ENCODE data around the gene USP36. TPM values are rescaled to one million over a fixed set of nuclear protein-coding genes. Genes with fewer than 3 reads are reported as not detected.

Gene USP36
- 148 and 235 TPM in 2 replicates for total RNA-seq (2011; cell fraction: chromatin; rRNA removed; ENCODE audit: low replicate concordance)
- 81.9 and 95.5 TPM in 2 replicates for total RNA-seq (2011; cell fraction: nucleolus; rRNA removed)
- 95.0 and 103 TPM in 2 replicates for total RNA-seq (2011; cell fraction: nucleoplasm; rRNA removed)
- 15.1 and 18.3 TPM in 2 replicates for total RNA-seq (2014; rRNA removed)
- 23.7 and 29.8 TPM in 2 replicates for total RNA-seq (2014; rRNA removed; fragmentation: Illumina TruSeq; extraction: Trizol)
- 18.5 and 20.8 TPM in 2 replicates for total RNA-seq (2015; rRNA removed; fragmentation: Illumina TruSeq; extraction: Trizol)
- 66.8 and 72.8 TPM in 2 replicates for total RNA-seq (2021)
- polyA plus RNA-seq (2011; rRNA removed): 22.5 and 34.0 TPM in 2 replicates
- 21.9 and 24.7 TPM in 2 replicates for polyA plus RNA-seq (2011; cell fraction: cytosol; rRNA removed)
- polyA plus RNA-seq (2011; cell fraction: nucleus; rRNA removed): 99.8 and 123 TPM in 2 replicates
- 45.4 and 46.5 TPM in 2 replicates for polyA plus RNA-seq (2012)
- polyA plus RNA-seq (2014; fragmentation: Illumina TruSeq; extraction: Trizol): 45.9 and 47.4 TPM in 2 replicates
- polyA plus RNA-seq (2014; fragmentation: Nextera tagmentation; extraction: Ambion mirVana): 1 to 10 TPM; 6.4 to 8.5 TPM
- polyA plus RNA-seq (2014; rRNA removed): 31.7 and 33.9 TPM in 2 replicates
- 34.2 and 37.2 TPM in 2 replicates for polyA minus RNA-seq (2011; rRNA and poly(A)+ RNA removed)
- polyA minus RNA-seq (2011; cell fraction: cytosol; rRNA and poly(A)+ RNA removed): 21.8 and 26.1 TPM in 2 replicates
- 26.8 and 40.4 TPM in 2 replicates for polyA minus RNA-seq (2011; cell fraction: nucleus; rRNA and poly(A)+ RNA removed)
- percentile 83 among the genes with signal in this experiment for Bru-seq, nascent RNA
- BruChase-seq, experiment 1, labeled RNA remaining after a 2-hour chase: percentile 84 among the genes with signal in this experiment
- BruChase-seq, experiment 2, labeled RNA remaining after a 6-hour chase: percentile 88 among the genes with signal in this experiment
- long read RNA-seq, experiment 1, partial matches to known transcripts: 49 of 75 reads
- long read RNA-seq, experiment 1, other reads (novel, unspliced or antisense): 25 of 75 reads
- long read RNA-seq, experiment 2, partial matches to known transcripts: 5 of 28 reads
- long read RNA-seq, experiment 2, other reads (novel, unspliced or antisense): 23 of 28 reads
- long read RNA-seq, experiment 3, partial matches to known transcripts: 1 of 5 reads
- long read RNA-seq, experiment 3, other reads (novel, unspliced or antisense): 3 of 5 reads

GRCh38 chr17:78840780-78841611 lies at the start of gene USP36:
USP36 (minus strand) TSS chr17:78840814; CDS start chr17:78836363, 4,451 bp downstream.
- FAIRE-seq (peak; percentile 94), ATAC-seq (peak; percentile 96), DNase-seq (ENCODE audit: extremely low read depth in 1 of 4, low spot score in 3 of 4) (peak; percentile 94 to 99 (median 98))
- Histone ChIP-seq H3K4me1 (replicated peaks in 1 of 2; ENCODE audit: control insufficient read depth in 2 of 2, insufficient read depth in 2 of 2, low read length in 2 of 2) (peaks cover 17 to 31% of the 10 kb centered on the region in 2 experiments), H3K27me3 (ENCODE audit: control insufficient read depth in 2 of 2, insufficient read depth in 2 of 2, low read length in 2 of 2) (no peaks in the 10 kb centered on the region), H3K27ac (ENCODE audit: extremely low read depth, low read depth, low read length) (peak within 1 kb of the TSS; percentile 90), H3K9ac (ENCODE audit: insufficient read depth in 1 of 2, low read depth in 2 of 2, low read length in 2 of 2) (peak within 1 kb of the TSS; percentile 71 to 97), H3K36me3 (ENCODE audit: control insufficient read depth, insufficient read depth, low read length) (peaks cover 27% of the 10 kb centered on the region), H3K79me2 (ENCODE audit: control insufficient read depth, insufficient read depth, low read length) (peaks cover 43% of the 10 kb centered on the region), H3K9me3 (replicated peaks; ENCODE audit: control insufficient read depth, insufficient read depth, low read depth, low read length) (no peaks in the 10 kb centered on the region), H3K4me2 (ENCODE audit: insufficient read depth, low read length) (peak within 1 kb of the TSS; percentile 100), H3K9me1 (ENCODE audit: control insufficient read depth, insufficient read depth, low read length) (peaks cover 4% of the 10 kb centered on the region), H2AFZ (ENCODE audit: low read depth, low read length) (peak within 1 kb of the TSS; percentile 95), H3K4me3 (peak within 1 kb of the TSS; percentile 63), H4K20me1 (replicated peaks; ENCODE audit: control insufficient read depth, insufficient read depth, low read length) (peaks cover 15% of the 10 kb centered on the region)
- ChIA-PET POLR2A (interaction anchor here (0.5 to 1.5 kb wide), 5 partner anchors 11 to 1585 kb away, joined by 3 to 6 read pairs (median 3); no protein-coding TSS in a partner anchor), CTCF (ENCODE audit: low intra/inter-chr PET ratio) (no interaction called here)
- intact Hi-C loops (cut with micrococcal nuclease): no loop called here
- TSS peak; percentile 93 for BruUV-seq (replicated peaks)
- 1% methylated on average over 74 of the region's 74 CpGs for WGBS (ENCODE audit: insufficient coverage, low coverage, missing lambda C conversion rate)
- in situ Hi-C loops (cut with MboI): no loop called here
- no peak for TF ChIP-seq E2F5 (CRISPR knock-in tag; IDR thresholded peaks at IDR 0.05)
- TF ChIP-seq MCM3 (IDR thresholded peaks at IDR 0.05): no peak
- TF ChIP-seq VEZF1 (CRISPR knock-in tag; IDR thresholded peaks at IDR 0.05): peak; percentile 70
- 0 out of 2 replicates have a peak, but pooled peaks have one; percentile 34 for TF ChIP-seq ZNF395 (CRISPR knock-in tag; IDR thresholded peaks at IDR 0.05)
- no peak for TF ChIP-seq HNRNPUL1 (IDR thresholded peaks at IDR 0.05; ENCODE audit: low read length)
- peak; percentile 81 for TF ChIP-seq USF2 (CRISPR knock-in tag; IDR thresholded peaks at IDR 0.05)
- peak; percentile 24; the same call in 1 of the 2 replicates for TF ChIP-seq RFX5 (IDR thresholded peaks at IDR 0.05; ENCODE audit: low read depth, low read length)
- no peak for TF ChIP-seq BRD4 (IDR thresholded peaks at IDR 0.05)
- no peak for TF ChIP-seq ELK3 (CRISPR knock-in tag; IDR thresholded peaks at IDR 0.05)
- peak; percentile 84; the same call in 1 of the 2 replicates for TF ChIP-seq JUNB (CRISPR knock-in tag; conservative IDR thresholded peaks at IDR 0.05)

All from K562 (cell line).